Pancreas (tissue), 10 donors: ENCODE measurements around the gene BCL7B. TPM values are rescaled to one million over a fixed set of nuclear protein-coding genes. Genes with fewer than 3 reads are reported as not detected.
"Not testable (repeated sequence)": the region's sequence is repeated elsewhere in the genome, so short reads cannot be mapped to it uniquely, and the experiment has no call there.

Source experiments
- ATAC-seq, 4 donors: fragments of 200-7000 bp; cut with Tn5 transposase; one replicate each; pipeline versions ENCODE4 v1.8.0 to v1.9.1; 2020; ENCODE audit warnings: mild to moderate bottlenecking in 4 of 4, moderate library complexity in 4 of 4
- DNase-seq, 6 donors: peaks; one replicate each; pipeline ENCODE4 v3.0.0-alpha.2; 2020
- FAIRE-seq: peaks from 2 replicates; lab custom pipeline; 2012; peaks lifted over from hg19 to GRCh38; lab: Jason Lieb, UNC
- H3K27ac ChIP-seq, 4 donors: fragments of 200-600 bp; sonication (generic); 1 replicate in 3 of 4; 2 replicates in 1 of 4; pipeline versions ENCODE4 v1.5.0 to v1.8.0; 2020
- H3K27me3 ChIP-seq, 4 donors: fragments of 200-600 bp; one replicate each; pipeline ENCODE4 v1.8.0; 2021
- H3K36me3 ChIP-seq, 3 donors: fragments of 200-600 bp; sonication (generic) in 1 of 3; one replicate each; pipeline versions ENCODE4 v1.5.0 to v1.8.0; 2020 to 2021
- H3K4me1 ChIP-seq, 3 donors: fragments of 200-600 bp; one replicate each; pipeline ENCODE4 v1.8.0; 2021
- H3K4me3 ChIP-seq, 4 donors: fragments of 200-600 bp; sonication (generic) in 2 of 4; one replicate each; pipeline versions ENCODE4 v1.5.0 to v1.8.0; 2020 to 2021
- H3K9me3 ChIP-seq, 4 donors: fragments of 200-600 bp; one replicate each; pipeline ENCODE4 v1.8.0; 2021
- CTCF ChIP-seq, 4 donors: fragments of 200-600 bp; sonication (generic) in 3 of 4; IDR thresholded peaks; one replicate each; pipeline versions ENCODE4 v1.5.0 to v1.8.0; 2021; ENCODE audit warnings: antibody characterized with exemption in 4 of 4
- WGBS, 2 donors: extraction: QIAGEN DNeasy Blood & Tissue Kit; methylation state at CpG; one replicate each; pipeline ENCODE4 v1.1.7; 2013; 5-methylcytosine and 5-hydroxymethylcytosine counted together
- intact Hi-C, 3 donors: fragments of 100-400 bp; cut with DNase I; formaldehyde crosslinking; loops; one replicate each; pipeline versions ENCODE4 v1.11.1 to v1.14.2; 2022
- polyA plus RNA-seq, 2 donors: library from polyadenylated mRNA; stranded (reverse); fragments of 200-250 nt; gene quantifications; one replicate each; pipeline ENCODE4 v1.2.3, GENCODE V29; 2013
- total RNA-seq, 6 donors: library from RNA; stranded (reverse); fragmentation: NEBNext Ultra II Directional in 4 of 6; extraction: Animal tissue kit (Norgen Biotek cat#: 25700) in 4 of 6; gene quantifications; one replicate each; pipeline versions ENCODE4 v1.2.1 to v1.2.4, GENCODE V29; 2021 to 2023
- donor health status: healthy with polysubstance abuse.
- donor health status: DM: no; HTN: no; CAD: no; lungs with moderate emphysema.
- donor health status: DM: no; HTN: no; CAD: no.
- donor health status: control.
- donor health status: control.
- donor health status: Bipolar disorder and iron deficiency.
- donor health status: DM: yes; HTN: yes; CAD: no.
- donor health status: DM: no; HTN: no; CAD: no.
- donor health status: DM: no; HTN: no; CAD: no.
- donor health status: DM: yes; HTN: yes; CAD: no.

Gene BCL7B
- total and polyA plus RNA-seq, 8 donors = 13.5 to 44.6 (median 17.6) TPM

GRCh38 chr7:73557108-73557396 is 438 bp downstream of the BCL7B start:
- H3K36me3 ChIP-seq = peaks cover 0 to 2% (median 0%) of the 10 kb centered on the region in 3 donors
- H3K27me3 ChIP-seq = no peaks in the 10 kb centered on the region
- DNase-seq (peak; percentile 94 to 97 (median 96)), ATAC-seq (peak; percentile 95 to 98 (median 96)), FAIRE-seq (no peak)
- no peak for TF ChIP-seq CTCF (IDR thresholded peaks at IDR 0.05)
- peak overlapping the region; percentile 96 to 97 (median 97) for H3K27ac ChIP-seq
- WGBS, 2 donors = 0 to 1% methylated on average over 20 to 36 of the region's 36 CpGs
- H3K9me3 ChIP-seq = no peaks in the 10 kb centered on the region
- intact Hi-C loops = no loop called here
- peaks cover 6 to 12% (median 12%) of the 10 kb centered on the region in 3 donors for H3K4me1 ChIP-seq
- H3K4me3 ChIP-seq = peak overlapping the region; percentile 36 to 77 (median 59)

- ATAC-seq = peak in 1 of 4 donors; percentile 2
Observed at GRCh38 chr7:73556208-73557107, 1.0 kb downstream of the BCL7B start.

GRCh38 chr7:73555411-73555982 is 2.0 kb downstream of the BCL7B start:
- no peak overlapping the region for H3K27ac ChIP-seq
- peaks cover 2 to 15% (median 9%) of the 10 kb centered on the region in 3 donors for H3K36me3 ChIP-seq
- H3K4me3 ChIP-seq = peak overlapping the region in 2 of 4 donors; percentile 53 to 65
- H3K27me3 ChIP-seq = no peaks in the 10 kb centered on the region
- FAIRE-seq (no peak), ATAC-seq (no peak), DNase-seq (peak in 1 of 6 donors; percentile 13)
- WGBS, 2 donors = 53 to 71% methylated on average over 6 of the region's 6 CpGs
- TF ChIP-seq CTCF (IDR thresholded peaks at IDR 0.05) = no peak
- peaks cover 6 to 12% (median 12%) of the 10 kb centered on the region in 3 donors for H3K4me1 ChIP-seq
- intact Hi-C loops = no loop called here
- no peaks in the 10 kb centered on the region for H3K9me3 ChIP-seq

More at GRCh38 chr7:73556208-73557107, 1.0 kb downstream of the BCL7B start:
- WGBS, 2 donors = 8 to 9% methylated on average over 28 of the region's 28 CpGs
- peak overlapping the region; percentile 96 to 97 (median 97) for H3K27ac ChIP-seq
- FAIRE-seq = no peak
- peaks cover 6 to 12% (median 12%) of the 10 kb centered on the region in 3 donors for H3K4me1 ChIP-seq
- H3K36me3 ChIP-seq = peaks cover 0 to 8% (median 5%) of the 10 kb centered on the region in 3 donors
- H3K27me3 ChIP-seq = no peaks in the 10 kb centered on the region
- intact Hi-C loops = no loop called here
- no peaks in the 10 kb centered on the region for H3K9me3 ChIP-seq
- no peak for TF ChIP-seq CTCF (IDR thresholded peaks at IDR 0.05)
- peak in 1 of 6 donors; percentile 2 for DNase-seq
- peak overlapping the region; percentile 36 to 77 (median 59) for H3K4me3 ChIP-seq

- FAIRE-seq, intact Hi-C loops, H3K4me1 ChIP-seq: not testable (repeated sequence)
Observed at GRCh38 chr7:73550093-73550492, 7.4 kb downstream of the BCL7B start.

GRCh38 chr7:73549176-73549575 is 8.3 kb downstream of the BCL7B start:
- no peaks in the 10 kb centered on the region for H3K9me3 ChIP-seq
- ATAC-seq (no peak), DNase-seq (no peak), FAIRE-seq (no peak)
- H3K4me3 ChIP-seq = no peak overlapping the region
- TF ChIP-seq CTCF (IDR thresholded peaks at IDR 0.05) = no peak
- H3K4me1 ChIP-seq = no peaks in the 10 kb centered on the region
- peaks cover 2 to 33% (median 9%) of the 10 kb centered on the region in 3 donors for H3K36me3 ChIP-seq
- no peaks in the 10 kb centered on the region for H3K27me3 ChIP-seq
- intact Hi-C loops = no loop called here
- H3K27ac ChIP-seq = no peak overlapping the region
- WGBS, 2 donors = 68 to 73% methylated on average over 4 of the region's 4 CpGs

More at GRCh38 chr7:73550093-73550492, 7.4 kb downstream of the BCL7B start:
- peaks cover 2 to 33% (median 9%) of the 10 kb centered on the region in 3 donors for H3K36me3 ChIP-seq
- ATAC-seq, H3K9me3 ChIP-seq, H3K27me3 ChIP-seq, H3K4me3 ChIP-seq, H3K27ac ChIP-seq: not testable (repeated sequence)
- DNase-seq = peak in 1 of 6 donors; percentile 13
- WGBS, 2 donors = 85 to 93% methylated on average over 5 of the region's 5 CpGs
